SHP77 treated with DMSO at 0.1 percent for 48 hours (cell line): Measurements from ENCODE around the gene TXNDC2.

Experiments
- DNase-seq: peaks from one replicate; lab custom pipeline; 2025; lab: John Stamatoyannopoulos, UW

Gene TXNDC2

GRCh38 chr18:9933865-9934264, 48.1 kb downstream of the TXNDC2 start:
- DNase-seq: no peak

- no peak for DNase-seq
Measured at GRCh38 chr18:9934274-9934673, 48.5 kb downstream of the TXNDC2 start.
